NT2/D1 (cell line): ENCODE measurements around the gene KRT40.

ENCODE experiments used
- DNase-seq: peaks from one replicate; pipeline ENCODE4 v3.0.0-alpha.2; 2011; ENCODE audit warnings: low read depth, low spot score
- H3K27me3 ChIP-seq: 2 replicates; pipeline ENCODE4 v1.6.0; 2011; ENCODE audit warnings: mild to moderate bottlenecking; ENCODE audit not compliant: insufficient read length, insufficient read depth
- H3K36me3 ChIP-seq: 2 replicates; pipeline ENCODE4 v1.6.1; 2011; ENCODE audit warnings: mild to moderate bottlenecking, low read length, mixed read lengths; ENCODE audit not compliant: insufficient read depth, insufficient read length
- H3K4me1 ChIP-seq: 2 replicates; pipeline ENCODE4 v1.5.1; 2011; ENCODE audit not compliant: insufficient read depth, insufficient read length
- H3K4me3 ChIP-seq: 2 replicates; pipeline ENCODE4 v1.5.1; 2011; ENCODE audit warnings: low read depth; ENCODE audit not compliant: insufficient read length
- H3K9ac ChIP-seq: 2 replicates; pipeline ENCODE4 v1.6.0; 2011; ENCODE audit warnings: low read depth; ENCODE audit not compliant: insufficient read length
- H3K9me3 ChIP-seq: 2 replicates; pipeline ENCODE4 v1.5.1; 2011; ENCODE audit warnings: mild to moderate bottlenecking, low read length; ENCODE audit not compliant: insufficient read depth
- SUZ12 ChIP-seq: IDR thresholded peaks from 2 replicates; pipeline ENCODE4 v1.6.1; 2011; ENCODE audit not compliant: insufficient read length, insufficient read depth; ENCODE audit errors: extremely low read depth
- YY1 ChIP-seq: IDR thresholded peaks from 2 replicates; pipeline ENCODE4 v1.6.1; 2011; ENCODE audit not compliant: insufficient read length, insufficient read depth
- ZNF274 ChIP-seq: IDR thresholded peaks from 2 replicates; pipeline ENCODE4 v1.6.1; 2011; ENCODE audit warnings: mild to moderate bottlenecking, low read depth, low read length

The KRT40 gene

DNA sequence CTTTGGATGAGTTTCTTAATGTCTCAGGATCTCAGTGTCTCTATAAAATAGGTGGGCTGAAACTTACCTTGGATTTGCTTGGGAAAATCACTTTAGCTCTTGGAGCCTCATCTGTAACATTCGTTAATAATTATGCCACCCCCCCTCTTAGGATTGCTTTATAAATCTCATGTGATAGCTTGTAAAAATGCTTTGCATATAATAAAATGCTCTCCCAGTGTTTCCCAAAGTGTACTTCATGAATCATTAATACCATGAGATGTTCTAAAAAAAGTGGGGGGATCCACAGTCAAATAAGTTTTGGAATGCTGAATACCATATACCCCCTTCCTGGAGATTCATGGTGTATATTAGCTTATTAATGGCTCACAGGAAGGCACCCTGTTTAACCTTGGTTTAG, 22.5 kb downstream of the KRT40 start:
- no peak overlapping the region for H3K9ac ChIP-seq
- TF ChIP-seq ZNF274 (no peak), SUZ12 (no peak), YY1 (no peak)
- no peaks in the 10 kb centered on the region for H3K4me1 ChIP-seq
- no peaks in the 10 kb centered on the region for H3K36me3 ChIP-seq
- DNase-seq = no peak
- no peaks in the 10 kb centered on the region for H3K27me3 ChIP-seq
- H3K4me3 ChIP-seq = no peak overlapping the region
- no peaks in the 10 kb centered on the region for H3K9me3 ChIP-seq

DNA sequence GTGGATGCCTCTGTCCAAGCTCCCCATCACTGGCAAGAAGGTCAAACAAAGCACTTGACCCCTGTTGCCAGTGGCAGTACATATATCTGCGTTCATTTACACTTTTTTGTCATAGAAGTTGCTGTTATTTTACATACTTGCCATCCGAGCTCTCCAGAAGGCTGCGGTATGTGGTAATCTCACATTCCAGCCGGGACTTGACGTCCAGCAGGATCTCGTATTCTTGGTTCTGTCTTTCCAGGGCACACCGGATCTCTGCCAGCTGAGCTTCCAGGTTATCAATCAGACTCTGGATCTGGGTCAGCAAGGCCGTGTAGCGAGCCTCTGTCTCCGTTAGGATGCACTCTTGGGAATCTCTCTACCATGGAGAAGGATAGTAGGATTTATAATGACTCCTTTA, 24.0 kb downstream of the KRT40 start:
- Histone ChIP-seq H3K27me3 (no peaks in the 10 kb centered on the region), H3K9ac (no peak overlapping the region), H3K4me3 (no peak overlapping the region), H3K9me3 (no peaks in the 10 kb centered on the region), H3K4me1 (no peaks in the 10 kb centered on the region), H3K36me3 (no peaks in the 10 kb centered on the region)
- no peak for DNase-seq
- no peak for TF ChIP-seq YY1
- TF ChIP-seq ZNF274 = no peak
- TF ChIP-seq SUZ12 = no peak

DNA sequence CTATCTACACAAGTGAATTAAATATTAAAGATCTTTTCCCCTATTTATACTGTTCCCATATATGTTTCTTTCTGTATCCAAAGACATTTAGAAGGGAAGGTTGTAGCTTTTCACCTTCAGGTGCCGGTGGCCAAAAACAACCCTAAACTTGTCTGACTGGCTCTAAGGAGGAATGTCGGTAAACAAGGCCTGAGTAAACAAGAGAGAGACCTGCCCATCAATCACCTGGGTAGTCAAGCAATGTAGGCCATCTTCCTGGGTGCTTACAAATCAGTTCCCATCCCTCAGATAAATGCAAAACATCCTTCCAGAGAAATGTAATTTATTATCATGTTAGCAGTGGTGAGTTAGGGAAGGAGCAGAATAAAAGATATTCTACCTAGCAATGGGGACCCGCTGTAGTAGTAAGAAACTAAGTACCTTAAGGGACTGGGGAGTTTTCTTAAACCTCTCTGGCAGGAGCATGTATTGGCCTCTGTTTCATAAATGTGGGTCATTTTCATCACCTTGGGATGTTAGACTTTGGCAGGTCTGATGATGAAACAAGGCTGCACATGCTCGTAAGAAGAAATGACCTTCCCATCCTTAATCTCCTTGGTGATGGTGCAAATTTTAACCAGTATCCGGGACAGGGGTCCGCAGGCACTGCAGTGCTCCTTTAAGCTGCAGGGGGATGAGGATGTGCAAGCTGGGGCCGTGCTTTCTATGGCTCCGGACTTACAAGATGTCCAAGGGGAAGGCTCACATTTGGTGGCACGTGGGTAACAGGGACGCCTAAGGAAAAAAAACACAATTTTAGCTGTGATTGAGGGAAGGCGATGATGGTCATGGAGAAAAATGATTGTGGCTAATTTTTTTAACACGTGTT, 25.8 kb downstream of the KRT40 start:
- no peaks in the 10 kb centered on the region for H3K9me3 ChIP-seq
- H3K27me3 ChIP-seq = no peaks in the 10 kb centered on the region
- TF ChIP-seq SUZ12 (no peak), YY1 (no peak), ZNF274 (no peak)
- DNase-seq = no peak
- H3K4me1 ChIP-seq = no peaks in the 10 kb centered on the region
- no peak overlapping the region for H3K9ac ChIP-seq
- no peak overlapping the region for H3K4me3 ChIP-seq
- no peaks in the 10 kb centered on the region for H3K36me3 ChIP-seq

DNA sequence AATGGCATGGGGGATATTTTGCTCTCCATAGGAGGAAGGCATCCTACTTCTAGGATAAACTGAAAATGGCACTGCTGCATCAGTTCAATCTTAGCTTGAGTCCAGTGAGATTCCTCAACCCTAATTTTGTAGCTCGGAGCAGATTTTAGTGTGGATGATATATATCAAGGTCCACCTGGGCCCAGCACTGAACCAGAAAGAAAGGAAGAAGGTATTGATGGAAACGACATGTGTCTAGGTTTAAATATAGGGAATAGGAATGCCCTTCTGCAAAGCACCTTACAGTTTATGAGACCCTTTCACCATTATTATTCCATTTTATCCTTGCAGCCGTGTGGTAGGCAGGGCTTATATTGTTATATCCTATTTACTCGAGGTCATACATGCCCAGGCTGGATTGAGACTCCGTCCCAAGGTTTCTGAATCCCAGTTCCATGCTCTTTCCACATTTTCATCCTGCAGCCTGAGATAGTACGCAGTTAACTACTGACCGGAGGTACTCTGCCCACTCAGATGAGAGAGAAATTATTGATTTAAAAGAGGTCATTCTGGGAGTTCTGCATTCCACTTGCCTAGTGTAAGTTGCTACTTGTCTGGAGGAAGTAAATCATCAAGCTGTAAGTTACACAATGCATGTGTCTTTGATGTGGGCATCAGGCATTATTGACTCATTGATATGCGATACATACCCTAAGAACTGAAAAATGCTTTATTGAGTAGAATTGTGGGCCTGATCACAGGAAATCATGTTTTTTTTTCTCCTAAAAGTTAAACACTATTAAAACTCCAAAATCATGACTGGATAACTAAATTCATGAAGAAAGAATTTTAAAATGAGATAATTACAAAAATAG, 27.5 kb downstream of the KRT40 start:
- no peak for TF ChIP-seq SUZ12
- no peak for TF ChIP-seq ZNF274
- no peak for TF ChIP-seq YY1
- H3K9ac ChIP-seq = no peak overlapping the region
- H3K36me3 ChIP-seq = no peaks in the 10 kb centered on the region
- no peak overlapping the region for H3K4me3 ChIP-seq
- DNase-seq = no peak
- H3K27me3 ChIP-seq = no peaks in the 10 kb centered on the region
- no peaks in the 10 kb centered on the region for H3K4me1 ChIP-seq
- no peaks in the 10 kb centered on the region for H3K9me3 ChIP-seq

DNA sequence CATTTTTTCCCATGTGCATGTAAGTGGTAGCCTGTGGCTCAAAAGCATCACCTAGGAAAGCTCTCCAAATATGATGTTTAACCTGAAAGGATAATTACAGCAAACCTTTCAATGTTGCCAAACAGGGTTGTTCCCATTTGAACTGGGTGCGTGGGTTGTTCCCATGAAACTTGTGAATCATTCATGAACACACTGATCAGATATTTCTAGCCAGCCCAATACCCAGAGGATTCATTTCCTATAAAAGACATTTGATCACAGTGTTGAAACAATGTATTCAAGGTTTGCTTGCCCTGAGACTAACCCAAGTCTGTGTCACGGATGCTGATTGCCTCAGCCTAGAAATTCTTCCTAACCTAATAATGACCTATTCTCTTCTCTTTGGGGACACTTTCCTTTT, 30.2 kb downstream of the KRT40 start:
- no peak for DNase-seq
- Histone ChIP-seq H3K4me3 (no peak overlapping the region), H3K36me3 (no peaks in the 10 kb centered on the region), H3K9me3 (no peaks in the 10 kb centered on the region), H3K27me3 (no peaks in the 10 kb centered on the region), H3K4me1 (peaks cover 3% of the 10 kb centered on the region), H3K9ac (no peak overlapping the region)
- TF ChIP-seq SUZ12 = no peak
- TF ChIP-seq ZNF274 = no peak
- TF ChIP-seq YY1 = no peak

DNA sequence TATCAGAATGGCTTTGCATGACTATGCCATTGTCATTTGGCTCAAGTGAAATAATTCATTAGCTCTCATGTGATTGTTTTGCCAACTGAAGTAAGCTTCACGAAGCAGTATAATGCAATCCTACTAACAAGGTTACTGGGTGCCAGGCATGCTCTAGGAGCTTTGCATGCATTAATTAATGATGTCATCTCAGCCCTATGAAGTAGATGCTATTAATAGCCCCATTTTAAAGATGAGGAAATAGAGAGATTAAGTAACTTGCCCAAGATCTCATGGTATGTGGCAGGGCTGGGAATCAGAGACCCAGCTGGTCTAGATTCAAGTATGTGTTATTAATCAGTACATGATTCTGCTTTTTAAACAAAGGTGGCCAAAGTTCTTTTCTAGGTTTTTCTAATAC, 31.5 kb downstream of the KRT40 start:
- DNase-seq = no peak
- TF ChIP-seq YY1 (no peak), ZNF274 (no peak), SUZ12 (no peak)
- H3K4me3 ChIP-seq = no peak overlapping the region
- H3K9me3 ChIP-seq = no peaks in the 10 kb centered on the region
- no peaks in the 10 kb centered on the region for H3K27me3 ChIP-seq
- H3K4me1 ChIP-seq = peaks cover 3% of the 10 kb centered on the region
- H3K9ac ChIP-seq = no peak overlapping the region
- H3K36me3 ChIP-seq = no peaks in the 10 kb centered on the region

DNA sequence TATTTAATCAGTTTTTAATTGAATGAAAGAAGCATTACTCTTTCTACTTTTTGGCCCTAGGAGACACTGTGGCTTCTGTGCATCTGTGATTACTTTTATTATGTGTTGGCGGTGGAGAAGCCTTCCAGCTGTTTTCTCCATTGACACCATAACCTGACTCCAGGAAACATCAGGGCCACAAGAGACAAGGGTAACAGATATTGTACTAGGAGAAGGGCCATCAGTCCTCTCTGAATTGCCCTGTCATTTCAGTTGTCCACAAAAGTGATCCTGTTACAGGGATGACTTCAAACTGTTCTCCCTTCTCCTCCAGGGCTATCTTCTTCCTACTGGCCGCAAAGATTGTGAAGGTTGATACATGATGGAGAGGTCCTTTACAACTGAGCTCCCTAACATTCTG, 32.0 kb downstream of the KRT40 start:
- no peak for DNase-seq
- H3K36me3 ChIP-seq = no peaks in the 10 kb centered on the region
- no peaks in the 10 kb centered on the region for H3K9me3 ChIP-seq
- no peak overlapping the region for H3K4me3 ChIP-seq
- TF ChIP-seq ZNF274 = no peak
- TF ChIP-seq YY1 = no peak
- no peak for TF ChIP-seq SUZ12
- peaks cover 3% of the 10 kb centered on the region for H3K4me1 ChIP-seq
- H3K9ac ChIP-seq = no peak overlapping the region
- H3K27me3 ChIP-seq = no peaks in the 10 kb centered on the region
